Astrocyte of the hippocampus (primary cell): ENCODE data around the gene FAM83D.
"Not testable (repeated sequence)": the region's sequence is repeated elsewhere in the genome, so short reads cannot be mapped to it uniquely, and the experiment has no call there.

ENCODE experiments used
- DNase-seq: peaks from one replicate; pipeline ENCODE4 v3.0.0; 2011; ENCODE audit warnings: low read depth, low spot score

Gene FAM83D

GRCh38 chr20:38962044-38962927, 36.1 kb downstream of the FAM83D start, which contains the start of gene DHX35:
DHX35 (plus strand) TSS chr20:38962344; CDS start chr20:38962368, 24 bp downstream.
- DNase-seq: peak; percentile 99

GRCh38 chr20:38962928-38963401, 36.7 kb downstream of the FAM83D start:
- no peak for DNase-seq

GRCh38 chr20:38963745-38964144, 37.5 kb downstream of the FAM83D start:
- no peak for DNase-seq

GRCh38 chr20:38965264-38965663, 39.0 kb downstream of the FAM83D start:
- DNase-seq: no peak

- no peak for DNase-seq
Measured at GRCh38 chr20:38968090-38968489, 41.9 kb downstream of the FAM83D start.

GRCh38 chr20:38969708-38970107, 43.5 kb downstream of the FAM83D start:
- DNase-seq: no peak

- peak; percentile 38 for DNase-seq
Measured at GRCh38 chr20:38970302-38970701, 44.1 kb downstream of the FAM83D start.

GRCh38 chr20:38973107-38973506, 46.9 kb downstream of the FAM83D start:
- DNase-seq: no peak

- DNase-seq: peak; percentile 75
Measured at GRCh38 chr20:38973645-38974044, 47.4 kb downstream of the FAM83D start.

- peak; percentile 41 for DNase-seq
Measured at GRCh38 chr20:38975539-38976120, 49.4 kb downstream of the FAM83D start.

- no peak for DNase-seq
Measured at GRCh38 chr20:38979434-38979833, 53.2 kb downstream of the FAM83D start.

GRCh38 chr20:38979842-38980241, 53.6 kb downstream of the FAM83D start:
- no peak for DNase-seq

- peak; percentile 28 for DNase-seq
Measured at GRCh38 chr20:38982291-38982690, 56.1 kb downstream of the FAM83D start.

- DNase-seq: no peak
Measured at GRCh38 chr20:38985060-38985459, 58.8 kb downstream of the FAM83D start.

- DNase-seq: peak; percentile 82
Measured at GRCh38 chr20:38985603-38986170, 59.5 kb downstream of the FAM83D start.

GRCh38 chr20:38986663-38987062, 60.4 kb downstream of the FAM83D start:
- no peak for DNase-seq

GRCh38 chr20:38987777-38988176, 61.6 kb downstream of the FAM83D start:
- no peak for DNase-seq

GRCh38 chr20:38990728-38991127, 64.5 kb downstream of the FAM83D start:
- DNase-seq: no peak

GRCh38 chr20:38991814-38992704, 65.8 kb downstream of the FAM83D start:
- DNase-seq: no peak

- DNase-seq: no peak
Measured at GRCh38 chr20:38995536-38996044, 69.4 kb downstream of the FAM83D start.

- DNase-seq: not testable (repeated sequence)
Measured at GRCh38 chr20:38996866-38997265, 70.6 kb downstream of the FAM83D start.
